ENCODE data around the gene CDH15. TPM values are rescaled to one million over a fixed set of nuclear protein-coding genes. Genes with fewer than 3 reads are reported as not detected.

CDH15 gene, protein sequence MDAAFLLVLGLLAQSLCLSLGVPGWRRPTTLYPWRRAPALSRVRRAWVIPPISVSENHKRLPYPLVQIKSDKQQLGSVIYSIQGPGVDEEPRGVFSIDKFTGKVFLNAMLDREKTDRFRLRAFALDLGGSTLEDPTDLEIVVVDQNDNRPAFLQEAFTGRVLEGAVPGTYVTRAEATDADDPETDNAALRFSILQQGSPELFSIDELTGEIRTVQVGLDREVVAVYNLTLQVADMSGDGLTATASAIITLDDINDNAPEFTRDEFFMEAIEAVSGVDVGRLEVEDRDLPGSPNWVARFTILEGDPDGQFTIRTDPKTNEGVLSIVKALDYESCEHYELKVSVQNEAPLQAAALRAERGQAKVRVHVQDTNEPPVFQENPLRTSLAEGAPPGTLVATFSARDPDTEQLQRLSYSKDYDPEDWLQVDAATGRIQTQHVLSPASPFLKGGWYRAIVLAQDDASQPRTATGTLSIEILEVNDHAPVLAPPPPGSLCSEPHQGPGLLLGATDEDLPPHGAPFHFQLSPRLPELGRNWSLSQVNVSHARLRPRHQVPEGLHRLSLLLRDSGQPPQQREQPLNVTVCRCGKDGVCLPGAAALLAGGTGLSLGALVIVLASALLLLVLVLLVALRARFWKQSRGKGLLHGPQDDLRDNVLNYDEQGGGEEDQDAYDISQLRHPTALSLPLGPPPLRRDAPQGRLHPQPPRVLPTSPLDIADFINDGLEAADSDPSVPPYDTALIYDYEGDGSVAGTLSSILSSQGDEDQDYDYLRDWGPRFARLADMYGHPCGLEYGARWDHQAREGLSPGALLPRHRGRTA
- polyA plus RNA-seq, result 1.1 TPM
- long read RNA-seq, donor 1, result 0 reads
- long read RNA-seq, donor 2, result 0 reads
- long read RNA-seq, donor 3, result 0 reads
- long read RNA-seq, donor 4, result 0 reads
- long read RNA-seq, donor 5, result 0 reads
- long read RNA-seq, donor 6, result 0 reads
- long read RNA-seq, donor 7, result 0 reads
- long read RNA-seq, donor 8, result 0 reads
- long read RNA-seq, donor 9, result 0 reads
- long read RNA-seq, donor 10, partial matches to known transcripts, result 0 of 1 reads
- long read RNA-seq, donor 10, other reads (novel, unspliced or antisense), result 0 of 1 reads
- long read RNA-seq, donor 11, result 0 reads

DNA sequence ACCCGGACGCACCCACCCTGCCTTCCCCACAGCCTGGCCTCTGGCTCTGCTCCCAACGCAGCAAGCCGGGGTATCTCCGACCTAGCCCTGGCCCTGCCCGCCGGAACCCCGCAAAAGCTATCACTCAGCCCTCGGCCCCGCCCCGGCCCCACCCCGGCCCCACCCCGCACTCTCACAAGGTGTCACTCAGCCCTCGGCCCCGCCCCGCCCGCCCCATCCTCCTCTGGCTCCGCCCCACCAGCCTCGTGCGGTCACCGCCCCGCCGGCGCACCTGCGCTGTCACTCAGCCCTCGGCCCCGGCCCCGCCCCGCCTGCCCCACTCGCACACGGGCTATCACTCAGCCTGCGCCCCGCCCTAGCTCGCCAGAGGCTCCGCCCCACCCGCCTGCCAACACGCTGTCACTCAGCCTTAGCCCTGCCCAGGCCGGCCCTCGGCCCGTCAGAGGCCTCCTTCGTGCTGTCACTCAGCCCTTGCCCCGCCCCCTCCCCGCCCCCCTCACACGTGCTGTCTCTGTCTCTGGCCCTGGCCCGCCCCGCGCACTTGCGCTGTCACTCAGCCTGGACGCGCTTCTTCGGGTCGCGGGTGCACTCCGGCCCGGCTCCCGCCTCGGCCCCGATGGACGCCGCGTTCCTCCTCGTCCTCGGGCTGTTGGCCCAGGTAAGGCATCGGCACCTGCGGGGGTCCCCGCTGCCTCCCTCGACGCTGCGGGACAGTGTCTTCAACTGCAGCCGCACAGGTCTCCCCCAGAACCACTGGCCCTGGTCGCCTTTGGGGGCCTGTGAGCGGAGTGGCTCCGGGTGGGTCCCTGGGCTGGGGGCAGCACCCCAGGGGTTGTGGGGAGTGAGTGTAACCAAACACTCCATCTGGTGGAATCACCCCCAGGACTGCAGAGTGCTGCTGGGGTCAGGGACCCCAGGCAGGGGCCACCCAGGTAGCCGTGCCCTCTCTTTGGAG lies at the start of gene CDH15:
Gene CDH15, plus strand, starts transcription at position 533 of the 955 bp plus-strand sequence. Its CDS starts 84 bp downstream, at position 617.
- no CpG with 5 or more reads among the region's 74 CpGs for WGBS (ENCODE audit: insufficient coverage, low lambda C conversion rate)

GRCh38 chr16:89122322-89122851 lies 49.2 kb upstream of the CDH15 start:
- DNase-seq, result peak in 1 of 2 donors; percentile 7
- H3K4me3 ChIP-seq (ENCODE audit: low read length), result no peak overlapping the region
- H3K4me1 ChIP-seq (ENCODE audit: control insufficient read depth, insufficient read depth, low read length), result no peaks in the 10 kb centered on the region
- peaks cover 63% of the 10 kb centered on the region for H3K36me3 ChIP-seq (ENCODE audit: control insufficient read depth, insufficient read depth, low read length)
- H3K27me3 ChIP-seq (ENCODE audit: control insufficient read depth, insufficient read depth, low read length), result no peaks in the 10 kb centered on the region
- H3K27ac ChIP-seq (ENCODE audit: low read length), result no peak overlapping the region
- WGBS (ENCODE audit: insufficient coverage, low lambda C conversion rate), result no CpG with 5 or more reads among the region's 11 CpGs
- H3K9me3 ChIP-seq (ENCODE audit: control insufficient read depth, low read depth, low read length), result no peaks in the 10 kb centered on the region

More for the DNA sequence above, at the start of gene CDH15:
- no peak within 1 kb of the TSS for H3K27ac ChIP-seq (ENCODE audit: low read length)
- H3K4me3 ChIP-seq (ENCODE audit: low read length), result peak within 1 kb of the TSS; percentile 13
- DNase-seq, result peak; percentile 96 to 97
- H3K4me1 ChIP-seq (ENCODE audit: control insufficient read depth, insufficient read depth, low read length), result peaks cover 24% of the 10 kb centered on the region
- peaks cover 48% of the 10 kb centered on the region for H3K27me3 ChIP-seq (ENCODE audit: control insufficient read depth, insufficient read depth, low read length)
- H3K9me3 ChIP-seq (ENCODE audit: control insufficient read depth, low read depth, low read length), result peaks cover 3% of the 10 kb centered on the region
- H3K36me3 ChIP-seq (ENCODE audit: control insufficient read depth, insufficient read depth, low read length), result no peaks in the 10 kb centered on the region

- Histone ChIP-seq H3K4me1 (ENCODE audit: control insufficient read depth, insufficient read depth, low read length) (no peaks in the 10 kb centered on the region), H3K27ac (ENCODE audit: low read length) (no peak overlapping the region), H3K36me3 (ENCODE audit: control insufficient read depth, insufficient read depth, low read length) (peaks cover 55% of the 10 kb centered on the region), H3K4me3 (ENCODE audit: low read length) (no peak overlapping the region), H3K27me3 (ENCODE audit: control insufficient read depth, insufficient read depth, low read length) (no peaks in the 10 kb centered on the region), H3K9me3 (ENCODE audit: control insufficient read depth, low read depth, low read length) (no peaks in the 10 kb centered on the region)
- no CpG with 5 or more reads among the region's 25 CpGs for WGBS (ENCODE audit: insufficient coverage, low lambda C conversion rate)
- no peak for DNase-seq
Measured at GRCh38 chr16:89123001-89123830, 48.3 kb upstream of the CDH15 start.

DNA sequence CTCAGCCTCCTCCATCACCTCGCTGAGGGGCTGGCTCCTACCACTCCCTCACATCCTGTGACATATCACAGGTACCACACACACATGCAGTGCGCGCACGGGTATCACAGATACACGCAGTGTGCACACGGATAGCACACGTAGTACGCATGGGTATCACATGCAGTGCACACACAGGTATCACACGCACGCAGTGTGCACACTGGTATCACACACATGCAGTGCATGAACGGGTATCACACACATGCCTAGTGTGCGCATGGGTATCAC lies 47.8 kb upstream of the CDH15 start:
- H3K27me3 ChIP-seq (ENCODE audit: control insufficient read depth, insufficient read depth, low read length), result no peaks in the 10 kb centered on the region
- H3K36me3 ChIP-seq (ENCODE audit: control insufficient read depth, insufficient read depth, low read length), result peaks cover 51% of the 10 kb centered on the region
- no peak overlapping the region for H3K4me3 ChIP-seq (ENCODE audit: low read length)
- H3K9me3 ChIP-seq (ENCODE audit: control insufficient read depth, low read depth, low read length), result peaks cover 3% of the 10 kb centered on the region
- no peak for DNase-seq
- H3K27ac ChIP-seq (ENCODE audit: low read length), result no peak overlapping the region
- WGBS (ENCODE audit: insufficient coverage, low lambda C conversion rate), result no CpG with 5 or more reads among the region's 12 CpGs
- no peaks in the 10 kb centered on the region for H3K4me1 ChIP-seq (ENCODE audit: control insufficient read depth, insufficient read depth, low read length)

GRCh38 chr16:89129378-89129777 lies 42.2 kb upstream of the CDH15 start:
- Histone ChIP-seq H3K36me3 (ENCODE audit: control insufficient read depth, insufficient read depth, low read length) (peaks cover 31% of the 10 kb centered on the region), H3K9me3 (ENCODE audit: control insufficient read depth, low read depth, low read length) (peaks cover 6% of the 10 kb centered on the region), H3K4me1 (ENCODE audit: control insufficient read depth, insufficient read depth, low read length) (no peaks in the 10 kb centered on the region), H3K27ac (ENCODE audit: low read length) (no peak overlapping the region), H3K4me3 (ENCODE audit: low read length) (no peak overlapping the region), H3K27me3 (ENCODE audit: control insufficient read depth, insufficient read depth, low read length) (no peaks in the 10 kb centered on the region)
- DNase-seq, result no peak
- WGBS (ENCODE audit: insufficient coverage, low lambda C conversion rate), result 100% methylated on average over 1 of the region's 1 CpG

DNA sequence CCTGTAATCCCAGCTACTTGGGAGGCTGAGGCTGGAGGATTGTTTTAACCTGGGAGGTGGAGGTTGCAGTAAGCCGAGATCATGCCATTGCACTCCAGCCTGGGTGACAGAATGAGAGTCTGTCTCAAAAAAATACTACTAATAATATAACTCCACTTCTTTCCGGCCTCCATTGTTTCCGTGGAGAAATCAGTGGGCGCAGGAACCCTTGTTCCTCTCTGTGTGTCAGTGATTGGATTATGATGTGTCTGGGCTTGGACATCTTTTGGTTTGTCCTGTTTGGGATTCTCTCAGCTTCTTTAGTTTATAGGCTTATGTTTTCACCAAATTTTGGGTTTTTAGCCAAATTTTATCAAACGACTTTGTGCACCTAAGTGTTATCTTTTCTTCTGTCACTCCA lies 41.1 kb upstream of the CDH15 start:
- Histone ChIP-seq H3K27me3 (ENCODE audit: control insufficient read depth, insufficient read depth, low read length) (no peaks in the 10 kb centered on the region), H3K4me1 (ENCODE audit: control insufficient read depth, insufficient read depth, low read length) (no peaks in the 10 kb centered on the region), H3K36me3 (ENCODE audit: control insufficient read depth, insufficient read depth, low read length) (peaks cover 34% of the 10 kb centered on the region), H3K27ac (ENCODE audit: low read length) (no peak overlapping the region), H3K4me3 (ENCODE audit: low read length) (no peak overlapping the region), H3K9me3 (ENCODE audit: control insufficient read depth, low read depth, low read length) (peaks cover 6% of the 10 kb centered on the region)
- no CpG with 5 or more reads among the region's 5 CpGs for WGBS (ENCODE audit: insufficient coverage, low lambda C conversion rate)
- no peak for DNase-seq

DNA sequence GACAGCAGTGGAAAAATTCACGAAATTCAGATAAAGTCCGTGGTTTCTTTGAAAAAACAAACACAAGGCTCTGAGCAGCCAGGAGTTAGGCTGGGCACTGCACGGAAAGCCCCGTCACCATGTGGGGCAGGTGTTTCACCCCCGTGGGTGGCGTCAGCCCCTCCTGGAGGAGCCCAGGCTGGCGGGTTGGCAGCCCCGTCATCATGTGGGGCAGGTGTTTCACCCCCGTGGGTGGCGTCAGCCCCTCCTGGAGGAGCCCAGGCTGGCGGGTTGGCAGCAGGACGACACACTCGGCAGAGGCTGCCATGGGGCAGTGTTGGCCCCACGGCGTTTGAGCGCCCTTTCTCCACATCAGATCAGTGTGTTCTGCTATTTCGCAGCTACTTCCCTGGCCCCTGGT lies 39.8 kb upstream of the CDH15 start:
- DNase-seq, result no peak
- Histone ChIP-seq H3K9me3 (ENCODE audit: control insufficient read depth, low read depth, low read length) (peaks cover 6% of the 10 kb centered on the region), H3K4me3 (ENCODE audit: low read length) (no peak overlapping the region), H3K27ac (ENCODE audit: low read length) (no peak overlapping the region), H3K27me3 (ENCODE audit: control insufficient read depth, insufficient read depth, low read length) (no peaks in the 10 kb centered on the region), H3K4me1 (ENCODE audit: control insufficient read depth, insufficient read depth, low read length) (no peaks in the 10 kb centered on the region), H3K36me3 (ENCODE audit: control insufficient read depth, insufficient read depth, low read length) (peaks cover 36% of the 10 kb centered on the region)
- no CpG with 5 or more reads among the region's 17 CpGs for WGBS (ENCODE audit: insufficient coverage, low lambda C conversion rate)

DNA sequence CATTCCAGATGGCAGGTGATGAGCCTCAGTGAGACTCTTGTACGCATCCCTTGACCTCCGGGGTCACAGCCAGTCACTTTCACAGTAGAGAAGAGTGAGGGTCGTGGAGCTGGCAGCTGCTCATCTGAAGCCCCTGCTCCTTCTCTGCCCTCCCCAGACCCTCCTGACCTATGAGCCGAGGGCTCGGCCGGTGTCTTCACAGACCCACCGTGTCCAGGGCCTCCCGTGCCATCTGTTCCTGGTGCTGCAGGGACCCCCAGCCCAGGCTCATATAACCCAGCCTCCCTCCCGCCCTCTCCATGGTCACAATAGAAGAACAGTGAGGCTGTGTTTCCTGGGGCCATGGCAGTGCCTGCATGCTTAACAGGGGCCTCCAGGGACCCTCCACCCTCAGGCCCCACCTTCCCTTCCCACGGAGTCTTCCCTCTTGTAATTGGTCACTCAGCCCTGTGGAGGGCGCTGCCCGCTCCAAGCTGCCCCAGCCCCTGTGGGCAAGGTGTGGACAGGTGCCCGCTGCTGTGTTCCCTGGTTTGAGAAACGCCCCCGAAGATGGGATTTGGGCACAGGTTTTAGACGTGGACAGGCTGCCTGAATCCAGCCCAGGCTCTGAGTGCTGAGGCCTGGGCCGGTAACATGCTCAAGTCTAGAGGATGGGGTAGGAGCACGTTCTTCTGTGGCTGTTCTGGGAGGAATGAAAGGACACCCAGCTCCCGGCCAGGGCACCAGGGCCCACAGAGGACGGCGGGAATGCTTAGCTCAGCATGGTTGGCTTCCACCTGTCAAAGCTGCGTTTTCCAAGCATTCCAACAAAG lies 39.1 kb upstream of the CDH15 start:
- peaks cover 38% of the 10 kb centered on the region for H3K36me3 ChIP-seq (ENCODE audit: control insufficient read depth, insufficient read depth, low read length)
- H3K9me3 ChIP-seq (ENCODE audit: control insufficient read depth, low read depth, low read length), result peaks cover 6% of the 10 kb centered on the region
- DNase-seq, result no peak
- H3K4me3 ChIP-seq (ENCODE audit: low read length), result no peak overlapping the region
- no peaks in the 10 kb centered on the region for H3K4me1 ChIP-seq (ENCODE audit: control insufficient read depth, insufficient read depth, low read length)
- H3K27me3 ChIP-seq (ENCODE audit: control insufficient read depth, insufficient read depth, low read length), result no peaks in the 10 kb centered on the region
- WGBS (ENCODE audit: insufficient coverage, low lambda C conversion rate), result no CpG with 5 or more reads among the region's 22 CpGs
- no peak overlapping the region for H3K27ac ChIP-seq (ENCODE audit: low read length)
